GM12892 (cell line): Measurements from ENCODE around the gene TAS1R3.
"Not testable (repeated sequence)": the region's sequence is repeated elsewhere in the genome, so short reads cannot be mapped to it uniquely, and the experiment has no call there.

Source experiments
- POLR2A ChIP-seq: IDR thresholded peaks from 2 replicates; pipeline ENCODE4 v1.6.1; 2011; ENCODE audit warnings: low read depth, low read length, control low read depth
- POLR2AphosphoS5 ChIP-seq: IDR thresholded peaks from 2 replicates; pipeline ENCODE4 v1.6.1; 2011; ENCODE audit warnings: low read depth, low read length, control low read depth
- TAF1 ChIP-seq: IDR thresholded peaks from 2 replicates; pipeline ENCODE4 v1.6.1; 2011; ENCODE audit warnings: low read depth, mild to moderate bottlenecking, control low read depth, low read length, borderline replicate concordance

DNA sequence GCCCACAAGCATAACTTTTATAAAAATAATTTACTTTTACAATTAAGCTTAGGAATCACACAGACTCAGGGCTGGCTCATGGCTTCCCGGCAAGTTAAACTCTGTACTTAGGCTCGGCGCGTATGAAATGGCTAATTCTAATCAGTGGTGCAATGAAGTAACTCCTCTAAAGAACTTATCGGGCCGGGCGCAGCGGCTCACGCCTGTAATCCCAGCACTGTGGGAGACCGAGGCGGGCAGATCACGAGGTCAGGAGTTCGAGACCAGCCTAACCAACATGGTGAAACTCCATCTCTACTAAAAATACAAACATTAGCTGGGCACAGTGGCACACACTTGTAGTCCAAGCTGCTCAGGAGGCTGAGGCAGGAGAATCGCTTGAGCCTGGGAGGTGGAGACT is 39.0 kb downstream of the TAS1R3 start:
- not testable (repeated sequence) for TF ChIP-seq POLR2AphosphoS5, POLR2A, TAF1
